ENCODE results near the gene ZNF547.

The ZNF547 gene

DNA sequence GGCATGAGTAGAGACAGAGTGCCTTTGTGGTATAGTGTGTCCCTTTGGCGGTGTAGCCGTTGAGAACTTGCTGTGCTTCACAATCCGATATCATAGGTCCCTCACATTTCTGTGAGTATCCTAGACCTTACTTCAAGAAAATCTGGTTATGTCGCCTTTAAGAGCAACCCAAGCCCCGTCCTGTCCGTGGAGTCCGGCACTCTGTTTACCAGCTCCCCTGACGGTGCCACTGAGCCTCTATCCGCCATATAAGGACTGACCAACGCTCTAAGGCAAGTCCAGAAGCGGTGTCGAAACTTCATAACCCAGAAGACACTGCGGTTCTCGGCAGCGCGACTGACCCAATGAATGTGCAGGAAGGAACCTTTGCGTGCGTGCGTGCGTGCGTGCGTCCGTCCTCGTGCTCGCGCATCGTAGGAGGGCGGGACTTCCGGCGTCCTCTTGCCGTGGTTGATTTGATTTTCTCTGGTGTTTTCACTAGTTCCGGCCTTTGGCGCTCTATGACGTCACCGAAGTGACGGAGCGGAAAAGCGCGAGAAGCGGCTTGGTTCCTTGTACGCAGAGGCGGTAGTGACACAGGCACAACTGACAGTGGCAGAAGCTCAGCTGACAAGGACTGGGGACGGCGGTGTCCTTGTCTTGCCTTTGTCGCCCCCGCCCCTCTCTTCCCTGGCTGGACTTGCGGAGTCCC lies at the start of gene ZNF547, which contains the start of gene TRAPPC2B:
ZNF547 (plus strand) TSS at position 555 of the 691 bp plus-strand sequence. CDS start 5,005 bp downstream, outside the sequence.
TRAPPC2B (plus strand) TSS at position 555 of the 691 bp plus-strand sequence. CDS start 1,283 bp downstream, outside the sequence.
- peak; percentile 96 for ATAC-seq

DNA sequence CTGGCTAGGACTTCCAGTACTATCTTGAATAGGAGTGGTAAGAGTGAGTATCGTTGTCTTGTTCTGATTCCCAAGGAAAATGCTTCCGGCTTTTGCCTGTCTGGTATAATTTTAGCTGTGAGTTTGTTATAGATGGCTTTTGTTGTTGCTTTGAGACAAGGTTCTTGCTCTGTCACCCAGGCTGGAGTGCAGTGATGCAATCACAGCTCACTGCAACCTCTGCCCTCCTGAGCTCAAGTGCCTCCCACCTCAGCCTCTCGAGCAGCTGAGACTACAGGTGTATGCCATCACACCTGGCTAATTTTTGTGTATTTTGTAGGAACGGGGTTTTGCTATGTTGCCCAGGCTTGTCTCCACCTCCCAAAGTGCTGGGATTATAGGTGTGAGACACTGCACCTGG lies 49.2 kb upstream of the ZNF547 start:
- ATAC-seq = no peak

DNA sequence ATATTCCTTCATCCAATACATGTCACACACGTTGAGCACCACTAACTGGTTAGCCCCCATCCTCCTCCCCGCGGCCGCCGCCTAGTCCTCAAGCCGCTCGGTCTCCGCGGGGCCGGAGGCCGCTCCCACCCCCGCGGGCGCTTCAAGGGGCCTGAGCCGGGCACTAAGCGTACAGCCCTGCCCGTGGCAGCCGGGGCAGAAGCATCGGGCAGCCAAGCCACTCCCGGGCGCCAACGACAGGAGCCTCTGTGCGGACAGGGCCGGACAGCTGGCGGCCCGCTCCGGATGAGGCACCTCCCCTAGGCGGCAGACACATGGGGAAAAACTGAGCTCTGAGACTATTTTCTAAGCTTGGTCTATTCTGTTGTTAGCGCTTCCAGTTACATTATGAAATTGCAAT lies 45.8 kb upstream of the ZNF547 start:
- no peak for ATAC-seq

GRCh38 chr19:57319869-57320179 lies 43.5 kb upstream of the ZNF547 start:
- ATAC-seq = no peak

DNA sequence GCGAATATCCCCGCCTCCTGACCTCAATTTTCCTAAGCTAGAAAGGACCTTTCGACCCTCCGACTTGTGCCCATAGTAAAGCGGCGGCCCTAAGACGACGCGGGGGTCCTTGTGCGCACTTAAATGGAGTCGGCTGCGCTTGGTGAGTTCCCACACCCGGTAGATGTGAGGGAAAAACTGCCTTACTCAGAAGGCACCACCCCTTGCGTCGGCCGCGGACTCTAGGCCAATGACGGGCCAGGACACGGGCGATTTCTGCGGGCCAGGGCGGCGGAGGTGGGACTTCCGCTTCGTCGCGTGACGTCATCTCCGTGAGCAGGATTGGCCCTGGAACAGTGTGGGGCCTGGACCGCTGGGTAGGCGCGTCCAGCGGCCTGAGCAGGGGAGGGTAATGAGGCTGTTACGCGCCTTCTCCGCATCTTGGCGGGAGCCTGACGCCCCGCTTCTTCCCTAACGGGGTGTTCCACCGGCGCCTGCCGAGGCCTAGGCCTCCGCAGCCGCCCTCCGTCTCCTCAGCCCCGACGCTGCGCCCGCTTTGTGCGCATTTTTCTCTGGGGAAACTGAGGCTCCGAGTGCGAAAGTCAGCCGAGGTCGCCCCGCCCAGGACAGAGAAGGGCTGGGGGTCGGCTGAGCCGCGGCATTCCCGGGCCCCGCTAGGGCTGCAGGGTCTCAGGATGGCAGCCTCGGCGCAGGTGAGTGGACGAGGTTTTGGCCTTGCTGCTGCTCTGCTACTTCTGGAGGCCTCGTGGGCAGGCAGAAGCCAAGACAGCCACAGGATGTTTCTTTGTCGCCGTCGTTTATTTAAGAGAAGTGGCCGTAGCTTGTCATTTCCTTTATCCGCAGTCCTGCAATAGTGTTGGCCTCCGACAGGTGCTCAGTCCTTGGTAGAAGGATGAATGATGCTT lies 42.9 kb upstream of the ZNF547 start, which contains the start of gene ZNF543:
ZNF543 (plus strand) TSS at position 293 of the 905 bp plus-strand sequence; CDS start at position 675, 382 bp downstream.
- peak; percentile 99 for ATAC-seq

GRCh38 chr19:57321116-57321515 lies 42.2 kb upstream of the ZNF547 start:
- ATAC-seq = no peak

GRCh38 chr19:57321751-57322150 lies 41.6 kb upstream of the ZNF547 start:
- ATAC-seq = no peak

GRCh38 chr19:57324992-57325391 lies 38.4 kb upstream of the ZNF547 start:
- ATAC-seq = no peak

- ATAC-seq = no peak
Observed at GRCh38 chr19:57327993-57328392, 35.4 kb upstream of the ZNF547 start.

DNA sequence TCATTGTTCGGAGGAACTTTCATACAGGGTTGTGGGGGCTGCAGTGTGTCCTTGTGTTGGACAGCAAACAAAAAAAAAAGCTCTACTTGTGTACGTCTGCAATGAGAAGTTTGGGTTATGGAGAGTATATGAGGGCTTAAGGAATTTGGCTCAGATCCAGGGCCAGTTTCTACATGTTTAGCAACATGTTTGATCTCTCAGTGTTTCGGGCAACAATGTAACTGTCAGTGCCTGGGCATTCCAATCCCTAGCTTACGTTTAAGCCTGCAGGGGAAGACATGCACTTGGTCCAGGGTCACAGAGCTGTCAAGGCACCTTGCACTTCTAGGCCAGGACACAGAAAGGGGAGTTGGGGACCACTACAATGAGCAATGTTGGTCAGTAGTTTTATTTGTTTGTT lies 29.2 kb upstream of the ZNF547 start:
- no peak for ATAC-seq

- no peak for ATAC-seq
Observed at GRCh38 chr19:57338877-57339276, 24.5 kb upstream of the ZNF547 start.

DNA sequence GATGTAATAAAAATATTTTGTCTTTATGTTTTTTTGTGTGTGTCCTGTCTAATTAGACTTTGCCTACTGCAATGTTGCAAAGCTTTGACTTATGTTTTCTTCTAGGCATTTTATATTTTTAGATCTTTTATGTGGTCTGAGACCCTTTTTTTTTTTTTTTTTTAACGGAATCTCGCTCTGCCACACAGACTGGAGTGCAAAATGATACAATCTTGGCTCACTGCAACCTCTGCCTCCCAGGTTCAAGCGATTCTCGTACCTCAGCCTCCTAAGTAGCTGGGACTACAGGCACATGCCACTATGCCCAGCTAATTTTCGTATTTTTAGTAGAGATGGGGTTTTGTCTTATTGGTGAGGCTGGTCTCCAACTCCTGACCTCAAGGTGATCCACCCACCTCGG lies 20.8 kb upstream of the ZNF547 start:
- ATAC-seq = no peak

DNA sequence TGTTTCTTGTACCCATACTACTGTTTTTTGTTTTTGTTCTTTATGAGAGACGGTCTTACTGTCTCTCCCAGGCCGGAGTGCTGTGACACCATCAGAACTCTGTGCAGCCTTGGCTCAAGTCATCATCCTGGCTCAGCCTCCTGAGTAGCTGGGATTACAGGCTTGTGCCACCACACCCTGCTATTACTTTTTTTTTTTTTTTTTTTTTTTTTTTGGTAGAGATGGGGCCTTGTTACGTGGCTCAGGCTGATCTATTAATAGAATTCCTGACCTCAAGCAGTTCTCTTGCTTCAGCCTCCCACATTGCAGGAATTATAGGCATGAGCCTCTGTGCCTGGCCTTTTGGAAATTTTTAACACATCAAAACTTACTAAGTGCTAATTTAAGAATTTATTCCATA lies 15.2 kb upstream of the ZNF547 start:
- ATAC-seq = no peak

GRCh38 chr19:57350877-57351805 lies 12.2 kb upstream of the ZNF547 start, which contains the start of gene ZNF304:
Gene ZNF304, plus strand, starts transcription at chr19:57351271. Its CDS starts 394 bp downstream, at chr19:57351665.
- ATAC-seq = peak; percentile 100

GRCh38 chr19:57351867-57352266 lies 11.5 kb upstream of the ZNF547 start:
- ATAC-seq = no peak

GRCh38 chr19:57355916-57356315 lies 7.4 kb upstream of the ZNF547 start:
- ATAC-seq = no peak

DNA sequence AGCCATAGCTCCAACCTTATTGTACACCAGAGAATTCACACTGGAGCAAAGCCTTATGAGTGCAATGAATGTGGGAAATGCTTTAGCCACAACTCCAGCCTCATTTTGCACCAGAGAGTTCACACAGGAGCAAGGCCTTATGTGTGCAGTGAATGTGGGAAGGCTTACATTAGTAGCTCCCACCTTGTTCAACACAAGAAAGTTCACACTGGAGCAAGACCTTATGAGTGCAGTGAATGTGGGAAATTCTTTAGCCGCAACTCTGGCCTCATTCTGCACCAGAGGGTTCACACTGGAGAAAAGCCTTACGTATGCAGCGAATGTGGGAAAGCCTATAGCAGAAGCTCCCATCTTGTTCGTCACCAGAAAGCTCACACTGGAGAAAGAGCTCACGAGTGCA lies 5.9 kb upstream of the ZNF547 start:
- ATAC-seq = no peak

- no peak for ATAC-seq
Observed at GRCh38 chr19:57359300-57359699, 4.1 kb upstream of the ZNF547 start.

DNA sequence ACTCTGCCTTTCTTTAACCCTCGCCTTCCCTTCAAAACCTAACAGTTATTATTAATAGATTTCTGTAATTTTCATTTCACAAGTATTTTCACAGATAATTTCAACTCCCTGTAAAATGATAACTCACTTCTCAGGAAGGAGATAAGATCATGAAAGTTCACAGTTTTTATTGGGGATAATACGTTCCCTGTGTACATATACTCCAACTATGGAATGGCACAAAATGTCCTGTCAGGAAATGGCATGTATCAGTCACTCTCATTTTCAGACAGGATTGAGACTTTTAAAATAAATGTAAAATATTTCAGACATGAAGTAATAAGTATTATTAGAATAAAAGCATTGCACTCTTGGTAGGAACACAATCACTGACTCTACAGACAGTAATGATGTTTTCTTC lies 932 bp upstream of the ZNF547 start:
- ATAC-seq = no peak

- ATAC-seq = no peak
Observed at GRCh38 chr19:57363688-57364181, 384 bp downstream of the ZNF547 start.

- no peak for ATAC-seq
Observed at GRCh38 chr19:57366776-57367175, 3.4 kb downstream of the ZNF547 start.

DNA sequence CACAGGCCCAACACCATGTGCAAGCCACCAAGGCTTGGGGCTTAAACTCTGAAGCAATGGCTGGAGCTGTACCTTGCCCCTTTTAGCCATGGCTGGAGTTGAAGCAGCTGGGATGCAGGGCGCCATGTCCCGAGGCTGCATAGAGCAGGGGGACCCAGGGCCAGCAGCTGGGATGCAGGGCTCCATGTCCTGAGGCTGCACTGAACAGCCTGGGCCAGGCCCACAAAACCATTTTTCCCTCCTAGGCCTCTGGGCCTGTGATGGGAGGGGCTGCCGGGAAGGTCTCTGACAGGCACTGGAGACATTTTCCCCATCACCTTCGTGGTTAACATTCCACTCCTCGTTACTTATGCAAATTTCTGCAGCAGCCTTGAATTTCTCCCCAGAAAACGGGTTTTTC lies 10.8 kb downstream of the ZNF547 start:
- no peak for ATAC-seq

All from activated CD4-positive, CD25-positive, alpha-beta regulatory T cell treated with anti-CD3 and anti-CD28 coated beads, Interleukin-2, amount 50 U/mL, for 24 hours (primary cell).